ENCODE measurements around the gene C17orf75.

- no peak for TF ChIP-seq CTCF (IDR thresholded peaks at IDR 0.05; ENCODE audit: control extremely low read depth in 1 of 3, insufficient read depth in 1 of 3, low read depth in 1 of 3, low read length in 3 of 3)
- no peak for TF ChIP-seq RFX5 (IDR thresholded peaks at IDR 0.05; ENCODE audit: borderline replicate concordance, low read depth, low read length)
- no peak for TF ChIP-seq POLR2AphosphoS5 (IDR thresholded peaks at IDR 0.05; ENCODE audit: low read depth, low read length)
- TF ChIP-seq EP300 (IDR thresholded peaks at IDR 0.05; ENCODE audit: borderline replicate concordance in 1 of 2, low read depth in 2 of 2, low read length in 2 of 2) = no peak
- TF ChIP-seq CEBPB (IDR thresholded peaks at IDR 0.05; ENCODE audit: low read depth, low read length) = no peak
- TF ChIP-seq USF2 (IDR thresholded peaks at IDR 0.05; ENCODE audit: low read length) = no peak
- TF ChIP-seq JUND (IDR thresholded peaks at IDR 0.05; ENCODE audit: low read length) = no peak
- no peak for TF ChIP-seq EZH2 (IDR thresholded peaks at IDR 0.05; ENCODE audit: low read depth, low read length, severe bottlenecking)
- TF ChIP-seq KDM5A (IDR thresholded peaks at IDR 0.05; ENCODE audit: low read length) = no peak
- TF ChIP-seq ATF2 (IDR thresholded peaks at IDR 0.05; ENCODE audit: low read length) = no peak
- TF ChIP-seq, protein P1, sequence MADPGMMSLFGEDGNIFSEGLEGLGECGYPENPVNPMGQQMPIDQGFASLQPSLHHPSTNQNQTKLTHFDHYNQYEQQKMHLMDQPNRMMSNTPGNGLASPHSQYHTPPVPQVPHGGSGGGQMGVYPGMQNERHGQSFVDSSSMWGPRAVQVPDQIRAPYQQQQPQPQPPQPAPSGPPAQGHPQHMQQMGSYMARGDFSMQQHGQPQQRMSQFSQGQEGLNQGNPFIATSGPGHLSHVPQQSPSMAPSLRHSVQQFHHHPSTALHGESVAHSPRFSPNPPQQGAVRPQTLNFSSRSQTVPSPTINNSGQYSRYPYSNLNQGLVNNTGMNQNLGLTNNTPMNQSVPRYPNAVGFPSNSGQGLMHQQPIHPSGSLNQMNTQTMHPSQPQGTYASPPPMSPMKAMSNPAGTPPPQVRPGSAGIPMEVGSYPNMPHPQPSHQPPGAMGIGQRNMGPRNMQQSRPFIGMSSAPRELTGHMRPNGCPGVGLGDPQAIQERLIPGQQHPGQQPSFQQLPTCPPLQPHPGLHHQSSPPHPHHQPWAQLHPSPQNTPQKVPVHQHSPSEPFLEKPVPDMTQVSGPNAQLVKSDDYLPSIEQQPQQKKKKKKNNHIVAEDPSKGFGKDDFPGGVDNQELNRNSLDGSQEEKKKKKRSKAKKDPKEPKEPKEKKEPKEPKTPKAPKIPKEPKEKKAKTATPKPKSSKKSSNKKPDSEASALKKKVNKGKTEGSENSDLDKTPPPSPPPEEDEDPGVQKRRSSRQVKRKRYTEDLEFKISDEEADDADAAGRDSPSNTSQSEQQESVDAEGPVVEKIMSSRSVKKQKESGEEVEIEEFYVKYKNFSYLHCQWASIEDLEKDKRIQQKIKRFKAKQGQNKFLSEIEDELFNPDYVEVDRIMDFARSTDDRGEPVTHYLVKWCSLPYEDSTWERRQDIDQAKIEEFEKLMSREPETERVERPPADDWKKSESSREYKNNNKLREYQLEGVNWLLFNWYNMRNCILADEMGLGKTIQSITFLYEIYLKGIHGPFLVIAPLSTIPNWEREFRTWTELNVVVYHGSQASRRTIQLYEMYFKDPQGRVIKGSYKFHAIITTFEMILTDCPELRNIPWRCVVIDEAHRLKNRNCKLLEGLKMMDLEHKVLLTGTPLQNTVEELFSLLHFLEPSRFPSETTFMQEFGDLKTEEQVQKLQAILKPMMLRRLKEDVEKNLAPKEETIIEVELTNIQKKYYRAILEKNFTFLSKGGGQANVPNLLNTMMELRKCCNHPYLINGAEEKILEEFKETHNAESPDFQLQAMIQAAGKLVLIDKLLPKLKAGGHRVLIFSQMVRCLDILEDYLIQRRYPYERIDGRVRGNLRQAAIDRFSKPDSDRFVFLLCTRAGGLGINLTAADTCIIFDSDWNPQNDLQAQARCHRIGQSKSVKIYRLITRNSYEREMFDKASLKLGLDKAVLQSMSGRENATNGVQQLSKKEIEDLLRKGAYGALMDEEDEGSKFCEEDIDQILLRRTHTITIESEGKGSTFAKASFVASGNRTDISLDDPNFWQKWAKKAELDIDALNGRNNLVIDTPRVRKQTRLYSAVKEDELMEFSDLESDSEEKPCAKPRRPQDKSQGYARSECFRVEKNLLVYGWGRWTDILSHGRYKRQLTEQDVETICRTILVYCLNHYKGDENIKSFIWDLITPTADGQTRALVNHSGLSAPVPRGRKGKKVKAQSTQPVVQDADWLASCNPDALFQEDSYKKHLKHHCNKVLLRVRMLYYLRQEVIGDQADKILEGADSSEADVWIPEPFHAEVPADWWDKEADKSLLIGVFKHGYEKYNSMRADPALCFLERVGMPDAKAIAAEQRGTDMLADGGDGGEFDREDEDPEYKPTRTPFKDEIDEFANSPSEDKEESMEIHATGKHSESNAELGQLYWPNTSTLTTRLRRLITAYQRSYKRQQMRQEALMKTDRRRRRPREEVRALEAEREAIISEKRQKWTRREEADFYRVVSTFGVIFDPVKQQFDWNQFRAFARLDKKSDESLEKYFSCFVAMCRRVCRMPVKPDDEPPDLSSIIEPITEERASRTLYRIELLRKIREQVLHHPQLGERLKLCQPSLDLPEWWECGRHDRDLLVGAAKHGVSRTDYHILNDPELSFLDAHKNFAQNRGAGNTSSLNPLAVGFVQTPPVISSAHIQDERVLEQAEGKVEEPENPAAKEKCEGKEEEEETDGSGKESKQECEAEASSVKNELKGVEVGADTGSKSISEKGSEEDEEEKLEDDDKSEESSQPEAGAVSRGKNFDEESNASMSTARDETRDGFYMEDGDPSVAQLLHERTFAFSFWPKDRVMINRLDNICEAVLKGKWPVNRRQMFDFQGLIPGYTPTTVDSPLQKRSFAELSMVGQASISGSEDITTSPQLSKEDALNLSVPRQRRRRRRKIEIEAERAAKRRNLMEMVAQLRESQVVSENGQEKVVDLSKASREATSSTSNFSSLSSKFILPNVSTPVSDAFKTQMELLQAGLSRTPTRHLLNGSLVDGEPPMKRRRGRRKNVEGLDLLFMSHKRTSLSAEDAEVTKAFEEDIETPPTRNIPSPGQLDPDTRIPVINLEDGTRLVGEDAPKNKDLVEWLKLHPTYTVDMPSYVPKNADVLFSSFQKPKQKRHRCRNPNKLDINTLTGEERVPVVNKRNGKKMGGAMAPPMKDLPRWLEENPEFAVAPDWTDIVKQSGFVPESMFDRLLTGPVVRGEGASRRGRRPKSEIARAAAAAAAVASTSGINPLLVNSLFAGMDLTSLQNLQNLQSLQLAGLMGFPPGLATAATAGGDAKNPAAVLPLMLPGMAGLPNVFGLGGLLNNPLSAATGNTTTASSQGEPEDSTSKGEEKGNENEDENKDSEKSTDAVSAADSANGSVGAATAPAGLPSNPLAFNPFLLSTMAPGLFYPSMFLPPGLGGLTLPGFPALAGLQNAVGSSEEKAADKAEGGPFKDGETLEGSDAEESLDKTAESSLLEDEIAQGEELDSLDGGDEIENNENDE (IDR thresholded peaks at IDR 0.05; ENCODE audit: insufficient replicate concordance, low read length) = no peak
- TF ChIP-seq, protein P2, sequence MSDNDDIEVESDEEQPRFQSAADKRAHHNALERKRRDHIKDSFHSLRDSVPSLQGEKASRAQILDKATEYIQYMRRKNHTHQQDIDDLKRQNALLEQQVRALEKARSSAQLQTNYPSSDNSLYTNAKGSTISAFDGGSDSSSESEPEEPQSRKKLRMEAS (IDR thresholded peaks at IDR 0.05) = no peak
Measured at GRCh38 chr17:32318071-32318470, 23.9 kb downstream of the C17orf75 start.
